Measurements from ENCODE around the gene CDC42BPA.

DNA sequence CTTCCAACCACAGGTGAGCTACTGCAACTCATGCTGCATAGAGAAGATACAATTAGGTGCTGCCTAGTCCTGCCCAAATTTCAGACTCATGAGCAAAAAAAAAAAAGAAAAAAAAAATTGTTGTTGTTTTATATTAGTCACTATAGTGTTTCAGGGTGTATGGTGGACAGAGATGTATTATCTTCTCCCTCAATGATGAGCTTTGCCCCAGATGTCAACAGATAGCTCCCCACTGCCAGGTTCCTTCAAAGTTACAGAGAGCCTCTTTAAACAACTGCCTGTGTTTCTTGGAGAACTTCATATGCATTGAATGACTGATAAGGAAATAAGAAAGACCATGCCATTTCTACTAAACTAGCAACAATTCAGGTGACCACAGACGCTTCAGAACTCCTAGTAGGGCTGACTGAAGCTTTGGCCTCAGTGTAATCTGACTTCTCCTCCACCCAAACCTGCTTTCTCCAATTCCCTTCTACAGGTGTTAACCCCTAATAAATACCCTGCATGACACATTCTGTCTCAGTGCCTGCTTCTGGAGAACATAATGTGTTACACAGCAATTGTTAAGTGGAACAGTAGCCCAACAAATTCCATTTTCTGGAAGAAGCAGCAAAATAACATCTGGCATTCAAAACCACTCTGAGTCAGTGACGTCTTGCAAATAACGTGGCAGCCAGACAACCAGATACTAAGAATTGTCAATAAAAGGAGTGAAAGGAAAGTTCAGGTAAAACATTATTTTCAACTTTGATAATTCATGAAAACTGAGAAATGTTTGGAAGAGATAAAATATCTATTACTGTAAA, 147.7 kb downstream of the CDC42BPA start:
- TF ChIP-seq TAF1 (IDR thresholded peaks at IDR 0.05; ENCODE audit: borderline replicate concordance, insufficient read depth, low read length) (no peak), POLR2AphosphoS5 (IDR thresholded peaks at IDR 0.05; ENCODE audit: low read depth, low read length) (no peak), SIN3A (IDR thresholded peaks at IDR 0.05; ENCODE audit: borderline replicate concordance, insufficient read depth, low read length) (no peak), FOXP2 (optimal IDR thresholded peaks at IDR 0.05; ENCODE audit: borderline replicate concordance, extremely low read depth, extremely low read length, insufficient read depth) (no peak)
- TF ChIP-seq, protein P1, sequence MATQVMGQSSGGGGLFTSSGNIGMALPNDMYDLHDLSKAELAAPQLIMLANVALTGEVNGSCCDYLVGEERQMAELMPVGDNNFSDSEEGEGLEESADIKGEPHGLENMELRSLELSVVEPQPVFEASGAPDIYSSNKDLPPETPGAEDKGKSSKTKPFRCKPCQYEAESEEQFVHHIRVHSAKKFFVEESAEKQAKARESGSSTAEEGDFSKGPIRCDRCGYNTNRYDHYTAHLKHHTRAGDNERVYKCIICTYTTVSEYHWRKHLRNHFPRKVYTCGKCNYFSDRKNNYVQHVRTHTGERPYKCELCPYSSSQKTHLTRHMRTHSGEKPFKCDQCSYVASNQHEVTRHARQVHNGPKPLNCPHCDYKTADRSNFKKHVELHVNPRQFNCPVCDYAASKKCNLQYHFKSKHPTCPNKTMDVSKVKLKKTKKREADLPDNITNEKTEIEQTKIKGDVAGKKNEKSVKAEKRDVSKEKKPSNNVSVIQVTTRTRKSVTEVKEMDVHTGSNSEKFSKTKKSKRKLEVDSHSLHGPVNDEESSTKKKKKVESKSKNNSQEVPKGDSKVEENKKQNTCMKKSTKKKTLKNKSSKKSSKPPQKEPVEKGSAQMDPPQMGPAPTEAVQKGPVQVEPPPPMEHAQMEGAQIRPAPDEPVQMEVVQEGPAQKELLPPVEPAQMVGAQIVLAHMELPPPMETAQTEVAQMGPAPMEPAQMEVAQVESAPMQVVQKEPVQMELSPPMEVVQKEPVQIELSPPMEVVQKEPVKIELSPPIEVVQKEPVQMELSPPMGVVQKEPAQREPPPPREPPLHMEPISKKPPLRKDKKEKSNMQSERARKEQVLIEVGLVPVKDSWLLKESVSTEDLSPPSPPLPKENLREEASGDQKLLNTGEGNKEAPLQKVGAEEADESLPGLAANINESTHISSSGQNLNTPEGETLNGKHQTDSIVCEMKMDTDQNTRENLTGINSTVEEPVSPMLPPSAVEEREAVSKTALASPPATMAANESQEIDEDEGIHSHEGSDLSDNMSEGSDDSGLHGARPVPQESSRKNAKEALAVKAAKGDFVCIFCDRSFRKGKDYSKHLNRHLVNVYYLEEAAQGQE (IDR thresholded peaks at IDR 0.05; ENCODE audit: insufficient read depth in 1 of 2, low read depth in 2 of 2, low read length in 2 of 2), result no peak
